H1 (cell line): Measurements from ENCODE around the gene FAIM2. TPM values are rescaled to one million over a fixed set of nuclear protein-coding genes. Genes with fewer than 3 reads are reported as not detected.

Experiments used
- CHD7 ChIP-seq: fragments of 300-600 bp; sonication (generic); IDR thresholded peaks from 2 replicates; pipeline ENCODE4 v1.7.1; 2012; ENCODE audit warnings: low read length, moderate library complexity, mild to moderate bottlenecking, inconsistent platforms; ENCODE audit not compliant: insufficient replicate concordance
- HDAC6 ChIP-seq: IDR thresholded peaks from one replicate; pipeline ENCODE4 v1.7.1; 2012; ENCODE audit warnings: low read depth, mild to moderate bottlenecking, inconsistent platforms, low read length, moderate library complexity
- KDM4A ChIP-seq: IDR thresholded peaks from one replicate; pipeline ENCODE4 v1.7.1; 2012; ENCODE audit warnings: low read depth, mild to moderate bottlenecking, moderate library complexity, low read length, inconsistent platforms; ENCODE audit not compliant: severe bottlenecking
- NANOG ChIP-seq: IDR thresholded peaks from 2 replicates; pipeline ENCODE4 v1.6.1; 2011; ENCODE audit warnings: low read length, low read depth, mild to moderate bottlenecking, inconsistent platforms; ENCODE audit not compliant: insufficient read depth, poor library complexity, severe bottlenecking
- polyA plus RNA-seq, 7 experiments: library from polyadenylated mRNA; depleted of rRNA in 3 of 7; stranded (reverse) in 5 of 7; unstranded in 2 of 7; fragments of >200 nt in 5 of 7; fragments of 200-250 nt in 2 of 7; gene quantifications; 1 replicate in 5 of 7; 2 replicates in 1 of 7; 4 replicates in 1 of 7; pipeline versions ENCODE4 v1.2.1 to v1.2.3, GENCODE V29; 2011 to 2013; ENCODE audit warnings: missing spikeins in 2 of 7, mixed read lengths in 2 of 7
- total RNA-seq: library from RNA; stranded (reverse); fragmentation: NEBNext Ultra II Directional; extraction: Animal tissue kit (Norgen Biotek cat#: 25700); gene quantifications from 2 replicates; pipeline ENCODE4 v1.2.1, GENCODE V29; 2021

The FAIM2 gene
- total and polyA plus RNA-seq, 2 of the 8 experiments (the other 6 are each of a cell fraction or from before 2014, with no cell fraction given), result 0.89 to 1.3 TPM

GRCh38 chr12:49864798-49865090 lies 39.0 kb downstream of the FAIM2 start (continued):
- TF ChIP-seq CHD7 (no peak), HDAC6 (no peak), KDM4A (no peak), NANOG (no peak)
- TF ChIP-seq, all 59 proteins: peak for 0
